Measurements from ENCODE around the gene ZNF534.
"Not testable (repeated sequence)": the region's sequence is repeated elsewhere in the genome, so short reads cannot be mapped to it uniquely, and the experiment has no call there.

Gene ZNF534

DNA sequence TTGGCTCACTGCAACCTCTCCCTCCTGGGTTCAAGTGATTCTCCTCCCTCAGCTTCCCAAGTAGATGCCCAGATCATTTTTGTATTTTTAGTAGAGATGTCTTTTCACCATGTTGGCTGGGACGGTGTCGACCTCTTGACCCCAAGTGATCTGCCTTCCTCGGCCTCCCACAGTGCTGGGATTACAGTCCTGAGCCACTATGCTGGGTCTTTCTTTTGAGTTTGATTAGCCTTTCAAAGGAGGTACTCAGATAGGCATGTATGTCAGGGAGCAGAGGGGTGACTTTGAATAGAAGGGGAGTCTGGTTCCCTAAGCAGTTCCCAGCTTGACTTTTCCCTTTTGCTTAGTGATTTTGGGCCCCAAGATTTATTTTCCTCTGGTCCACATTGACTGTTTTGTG is 71.5 kb downstream of the ZNF534 start:
- DNase-seq: not testable (repeated sequence)

DNA sequence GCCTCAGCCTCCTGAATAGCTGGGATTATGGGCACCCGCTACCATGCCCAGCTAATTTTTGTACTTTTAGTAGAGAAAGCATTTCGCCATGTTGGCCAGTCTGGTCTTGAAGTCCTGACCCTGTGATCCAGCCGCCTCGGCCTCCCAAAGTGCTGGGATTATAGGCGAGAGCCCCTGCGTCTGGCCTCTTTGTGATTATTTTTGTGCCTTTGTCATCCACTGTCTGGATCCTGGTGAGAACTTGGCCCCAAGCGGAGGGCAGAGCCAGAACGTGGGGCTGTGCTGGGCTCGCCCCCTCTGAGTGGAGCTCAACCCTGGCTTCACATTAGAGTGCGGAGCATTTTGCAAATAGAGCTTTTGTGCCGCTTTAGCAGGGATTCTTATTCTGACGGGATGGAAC is 72.0 kb downstream of the ZNF534 start:
- DNase-seq: not testable (repeated sequence)

All from stimulated activated CD4-positive, alpha-beta T cell treated with anti-CD3 and anti-CD28 coated beads, Interleukin-1b, Interleukin-23, amount 100 ng/mL, for 48 hours (primary cell).